RPMI8226 (cell line): ENCODE data around the gene NRARP.
A peak's percentile ranks its signal among the peaks of the same experiment; 100 is the strongest.
"Not testable (repeated sequence)": the region's sequence is repeated elsewhere in the genome, so short reads cannot be mapped to it uniquely, and the experiment has no call there.

Experiments
- DNase-seq: peaks from one replicate; pipeline ENCODE4 v3.0.0-alpha.2; 2015

Gene NRARP, protein sequence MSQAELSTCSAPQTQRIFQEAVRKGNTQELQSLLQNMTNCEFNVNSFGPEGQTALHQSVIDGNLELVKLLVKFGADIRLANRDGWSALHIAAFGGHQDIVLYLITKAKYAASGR

DNA sequence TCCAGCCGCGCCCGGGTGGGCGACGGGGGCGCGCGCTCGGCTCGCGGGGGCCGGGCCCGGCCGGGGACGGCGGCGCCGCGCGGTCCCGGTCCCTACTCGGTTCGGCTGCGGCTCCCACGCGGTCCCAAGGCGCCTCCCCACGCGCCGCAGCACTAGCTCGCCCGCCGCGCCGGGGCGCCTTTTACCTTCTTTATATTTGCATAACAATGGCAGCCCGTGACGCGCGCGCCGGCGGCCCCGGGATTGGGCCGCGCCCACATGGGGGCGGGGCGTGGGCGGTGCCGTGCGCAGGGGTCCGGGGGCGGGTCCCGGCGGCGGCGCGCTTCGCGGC is at the start of gene NRARP:
Gene NRARP (minus strand): TSS at position 154 of the 331 bp plus-strand sequence. CDS start 343 bp downstream, outside the sequence.
- peak; percentile 97 for DNase-seq

DNA sequence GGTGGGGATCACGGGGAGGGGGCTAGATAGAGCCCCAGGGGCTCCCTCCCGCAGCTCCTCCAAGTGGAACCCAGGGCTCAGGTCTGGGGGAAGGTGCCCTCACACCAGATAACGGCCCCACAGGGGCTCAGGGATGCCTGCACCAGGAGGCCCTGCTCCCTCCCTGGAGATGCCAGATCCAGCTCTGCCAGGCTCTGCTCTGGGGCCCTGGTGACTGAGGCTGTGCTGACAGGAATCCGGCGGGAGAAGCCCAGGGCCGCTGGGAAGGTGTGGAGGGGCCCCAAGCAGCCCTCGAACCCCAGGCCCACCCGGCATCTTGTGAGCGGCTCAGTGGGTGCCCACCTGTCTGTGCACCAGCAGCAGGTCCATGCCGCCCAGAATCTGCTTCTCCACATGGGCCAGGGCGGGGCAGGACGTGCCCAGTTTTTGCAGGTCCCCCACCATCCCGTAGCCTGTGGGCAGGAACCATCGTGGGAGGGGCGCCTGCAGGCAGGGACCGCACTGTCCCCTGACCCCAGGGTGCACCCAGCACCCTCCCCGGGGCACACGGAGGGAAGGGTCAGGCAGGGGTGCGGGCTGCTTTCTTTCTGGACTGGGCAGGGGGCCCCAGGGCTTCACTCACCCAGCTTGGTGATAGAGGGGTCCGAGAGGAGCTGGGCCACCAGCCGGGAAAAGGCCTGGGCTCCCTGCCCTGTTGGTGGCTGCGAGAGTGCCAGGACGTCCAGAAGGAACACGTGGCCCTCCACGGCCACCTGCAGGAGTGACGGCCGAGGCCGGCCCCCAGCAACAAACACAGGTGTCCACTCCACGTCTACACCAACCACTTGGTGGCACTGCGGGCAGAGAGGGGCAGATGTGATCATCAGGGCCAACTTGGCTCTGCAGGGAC is 48.9 kb upstream of the NRARP start:
- peak; percentile 67 for DNase-seq

DNA sequence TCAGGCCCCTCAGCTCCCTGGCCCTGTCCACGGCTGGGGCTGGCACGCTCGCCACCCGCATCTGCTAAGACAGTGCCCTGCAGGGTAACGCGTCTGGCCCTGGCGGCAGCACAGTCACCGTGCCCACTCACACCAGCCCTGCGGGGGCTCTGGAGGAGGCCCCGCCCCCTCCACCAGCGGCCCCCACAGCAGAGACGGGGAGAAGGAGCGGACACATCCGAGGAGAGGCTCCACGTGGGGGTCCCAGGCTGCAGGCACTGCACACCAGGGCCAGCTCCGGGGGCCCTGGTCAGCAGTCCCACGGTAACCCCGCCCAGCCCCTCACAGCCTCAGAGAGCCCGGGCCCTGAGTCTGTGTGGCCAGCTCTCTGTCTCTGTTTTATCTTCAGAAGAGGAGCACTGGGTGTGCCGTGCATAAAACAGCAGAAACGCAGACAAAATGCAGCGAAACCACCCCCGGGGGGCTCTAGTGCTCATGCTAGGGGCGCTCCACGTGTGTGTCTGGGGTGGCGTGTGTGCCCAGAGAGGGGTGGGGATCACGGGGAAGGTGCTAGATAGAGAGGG is 47.5 kb upstream of the NRARP start:
- peak; percentile 1 for DNase-seq

DNA sequence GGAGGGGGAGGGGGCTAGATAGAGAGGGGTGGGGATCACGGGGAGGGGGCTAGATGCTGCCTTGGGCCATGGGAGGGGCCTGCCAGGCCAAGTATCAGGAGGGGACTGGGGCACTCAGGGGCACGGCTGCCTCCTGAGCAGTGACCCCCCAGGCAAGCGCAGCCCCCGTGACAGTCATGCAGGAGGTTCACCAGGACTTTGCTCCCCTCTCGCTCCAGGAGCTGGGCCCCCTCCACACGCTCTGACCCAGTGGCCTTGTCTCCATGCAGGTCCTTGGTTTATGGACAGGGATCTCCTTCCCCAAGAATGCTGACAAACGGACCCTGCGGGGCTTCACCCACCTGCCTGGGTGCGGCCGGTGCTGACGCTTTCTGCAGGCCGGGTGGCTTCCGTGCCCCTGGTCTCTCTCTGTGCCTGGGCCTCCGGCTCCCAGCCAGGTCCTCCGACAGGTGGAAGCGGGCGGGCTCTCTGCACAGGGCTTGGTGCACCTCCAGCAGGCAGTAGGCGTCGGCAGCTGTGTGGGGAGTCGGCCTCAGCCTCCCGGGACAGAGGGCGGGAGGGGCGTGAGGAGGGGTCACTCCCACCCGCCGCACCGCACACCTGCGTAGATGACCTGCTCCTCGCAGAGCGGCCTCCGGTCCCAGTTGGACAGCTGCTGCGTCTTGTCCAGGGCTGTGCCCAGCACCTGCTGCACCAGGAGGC is 46.8 kb upstream of the NRARP start:
- peak; percentile 37 for DNase-seq

DNA sequence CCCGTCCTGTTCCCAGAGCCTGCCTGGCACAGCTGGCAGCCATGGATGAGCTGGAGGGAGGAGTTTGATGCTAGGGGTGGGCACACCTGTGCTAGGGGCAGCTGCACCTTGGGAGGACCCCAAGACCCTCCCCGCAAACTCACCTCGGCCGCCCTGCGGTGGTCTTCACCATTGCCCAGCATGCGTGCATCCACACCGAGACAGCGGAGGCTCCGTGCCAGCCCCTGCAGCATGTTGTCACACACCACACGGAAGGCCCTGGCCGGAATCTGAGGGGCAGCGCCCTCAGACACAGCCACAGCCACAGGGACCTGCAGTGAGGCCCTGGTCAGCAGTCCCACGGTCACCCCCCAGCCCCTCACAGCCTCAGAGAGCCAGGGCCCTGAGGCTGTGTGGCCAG is 45.9 kb upstream of the NRARP start:
- DNase-seq: no peak

DNA sequence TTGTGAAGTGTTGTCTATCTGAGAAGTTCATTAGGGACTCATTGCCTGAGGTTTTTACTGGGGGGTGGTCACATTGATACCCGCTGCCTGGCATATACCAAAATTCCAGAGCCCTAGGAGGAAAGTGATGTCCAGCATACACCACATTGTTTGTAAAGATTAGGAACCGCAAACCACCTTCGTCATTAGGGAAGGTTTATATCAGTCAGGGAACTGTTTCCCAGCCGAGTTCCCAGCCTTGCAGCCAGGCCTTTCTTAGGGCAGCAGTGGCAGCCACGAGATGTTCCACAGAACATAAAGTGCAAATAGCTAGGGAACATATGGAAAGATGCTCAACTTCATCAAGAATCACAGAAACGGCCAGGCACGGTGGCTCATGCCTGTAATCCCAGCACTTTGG is 40.4 kb upstream of the NRARP start:
- DNase-seq: peak; percentile 1

DNA sequence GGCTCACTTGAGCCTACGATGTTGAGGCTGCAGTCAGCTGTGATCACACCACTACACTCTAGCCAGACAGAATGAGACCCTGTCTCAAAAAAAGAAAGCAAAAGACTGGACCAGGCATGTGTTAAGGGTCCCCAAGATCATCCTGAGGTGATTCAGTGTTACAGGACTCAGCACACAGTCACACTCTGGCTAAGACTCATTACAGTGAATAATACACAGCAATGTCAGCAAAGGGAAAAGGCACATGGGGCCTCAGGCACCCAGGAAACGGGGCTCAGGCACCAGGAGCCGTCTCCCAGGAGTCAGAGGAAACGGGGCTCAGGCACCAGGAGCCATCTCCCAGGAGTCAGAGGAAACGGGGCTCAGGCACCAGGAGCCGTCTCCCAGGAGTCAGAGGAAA is 39.2 kb upstream of the NRARP start:
- peak; percentile 1 for DNase-seq

DNA sequence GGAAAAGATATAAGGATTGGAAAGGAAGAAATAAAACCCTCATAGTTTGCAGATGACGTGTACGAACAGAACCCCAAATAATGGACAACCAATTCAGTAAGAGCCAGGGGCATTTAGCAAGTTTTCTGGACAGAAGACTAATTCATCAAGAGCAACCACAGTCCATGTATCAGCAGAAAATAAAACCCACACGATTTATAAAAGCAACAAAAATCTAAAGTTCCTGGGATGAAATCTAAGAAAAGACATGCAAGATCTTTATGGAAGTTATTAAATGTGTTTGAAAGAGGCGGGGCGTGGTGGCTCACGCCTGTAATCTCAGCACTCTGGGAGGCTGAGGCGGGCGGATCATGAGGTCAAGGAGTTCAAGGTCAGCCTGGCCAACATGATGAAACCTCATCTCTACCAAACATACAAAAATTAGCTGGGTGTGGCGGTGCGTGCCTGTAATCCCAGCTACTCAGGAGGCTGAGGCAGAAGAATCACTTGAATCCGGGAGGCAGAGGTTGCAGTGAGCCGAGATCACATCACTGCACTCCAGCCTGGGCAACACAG is 37.9 kb upstream of the NRARP start:
- peak; percentile 1 for DNase-seq

DNA sequence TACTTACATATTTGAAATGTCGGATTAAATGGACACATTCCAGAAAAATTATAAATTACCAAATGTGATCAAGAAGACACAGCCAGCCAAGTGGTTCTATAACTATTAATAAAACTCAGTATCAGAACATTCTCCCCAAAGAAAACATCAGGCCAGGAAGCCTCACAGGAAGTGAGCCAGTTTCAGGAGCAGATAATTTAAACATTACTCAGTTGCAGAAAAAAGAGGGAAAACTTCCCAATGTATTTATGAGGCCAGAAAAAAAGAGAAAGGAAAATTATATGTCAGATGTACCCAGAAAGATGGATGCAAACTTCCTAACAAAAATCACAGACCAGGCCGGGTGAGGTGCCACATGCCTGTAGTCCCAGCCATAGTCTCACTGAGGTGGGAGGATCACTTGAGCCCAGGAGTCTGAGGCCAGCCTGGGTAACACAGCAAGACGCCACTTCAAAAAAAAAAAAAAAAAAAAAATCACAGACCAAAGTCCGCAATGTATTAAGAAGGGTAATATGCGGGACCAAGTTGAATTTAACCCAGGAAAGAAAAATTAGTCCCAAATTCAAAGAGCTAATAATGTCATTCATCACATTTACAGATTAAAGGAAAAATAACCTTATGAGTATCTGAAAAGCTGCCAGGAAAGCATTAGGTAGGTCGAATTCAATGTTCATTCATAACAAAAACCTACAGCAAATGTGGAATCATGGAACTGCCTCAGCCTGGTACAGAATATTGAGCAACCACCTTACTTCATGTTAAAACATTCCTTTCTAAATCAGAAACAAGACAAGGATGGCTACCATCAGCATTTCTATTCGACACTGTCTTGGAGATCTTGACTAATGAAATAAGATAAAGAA is 37.2 kb upstream of the NRARP start:
- peak; percentile 1 for DNase-seq

DNA sequence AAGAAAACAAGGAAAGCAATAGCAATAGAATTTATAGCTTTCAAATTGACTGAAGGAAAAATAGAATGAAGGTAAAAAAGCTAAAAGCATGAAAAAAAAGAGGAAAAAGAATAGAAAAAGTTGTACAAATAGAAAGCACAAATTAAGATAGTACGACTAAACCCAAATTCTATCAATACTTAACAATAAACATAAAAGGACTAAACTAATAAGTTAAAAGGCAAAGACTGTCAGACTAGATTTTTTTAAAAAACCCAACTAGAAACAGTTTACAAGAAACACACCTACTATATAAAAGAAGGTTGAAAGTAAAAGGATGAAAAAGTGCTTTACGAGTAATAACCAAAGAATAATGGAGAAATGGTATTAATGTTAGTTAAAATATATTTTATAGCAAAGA is 34.7 kb upstream of the NRARP start:
- DNase-seq: no peak

DNA sequence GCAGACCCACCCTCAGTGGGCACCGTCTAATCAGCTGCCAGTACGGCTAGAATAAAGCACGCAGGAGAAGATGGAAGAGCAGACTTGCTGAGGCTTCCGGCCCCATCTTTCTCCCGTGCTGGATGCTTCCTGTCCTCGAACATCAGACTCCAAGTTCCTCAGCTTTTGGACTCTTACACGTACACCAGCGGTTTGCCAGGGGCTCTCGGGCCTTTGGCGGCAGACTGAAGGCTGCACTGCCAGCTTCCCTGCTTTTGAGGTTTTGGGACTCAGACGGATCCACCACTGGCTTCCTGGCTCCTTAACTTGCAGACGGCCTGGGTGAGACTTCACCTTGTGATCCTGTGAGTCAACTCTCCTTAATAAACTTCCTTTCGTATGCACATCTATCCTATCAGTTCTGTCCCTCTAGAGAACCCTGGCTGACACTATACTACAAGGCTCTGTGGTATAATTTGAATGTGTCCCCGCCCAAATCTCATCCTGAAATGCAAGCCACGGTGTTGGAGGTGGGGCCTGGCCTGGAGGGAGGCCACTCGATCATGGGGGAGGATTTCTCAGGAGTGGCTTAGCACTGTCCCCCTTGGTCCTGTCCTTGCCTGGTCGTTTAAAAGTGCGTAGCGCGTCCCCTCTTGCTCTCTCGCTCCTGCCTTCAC is 31.1 kb upstream of the NRARP start:
- no peak for DNase-seq

DNA sequence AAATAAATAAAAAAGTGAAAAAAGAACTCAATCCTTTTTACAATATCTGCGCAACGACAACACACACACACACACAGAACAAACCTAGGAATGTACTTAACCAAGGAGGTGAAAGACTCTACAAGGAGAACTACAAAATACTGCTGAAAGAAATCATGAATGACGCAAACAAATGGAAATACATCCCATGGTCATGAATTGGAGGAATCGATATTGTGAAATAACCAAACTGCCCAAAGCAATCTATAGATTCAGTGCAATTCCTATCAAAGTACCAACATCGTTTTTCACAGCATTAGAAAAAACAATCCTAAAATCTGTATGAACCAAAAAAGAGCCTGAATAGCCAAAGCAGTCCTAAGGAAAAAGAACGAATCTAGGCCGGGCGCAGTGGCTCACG is 29.9 kb upstream of the NRARP start:
- no peak for DNase-seq

DNA sequence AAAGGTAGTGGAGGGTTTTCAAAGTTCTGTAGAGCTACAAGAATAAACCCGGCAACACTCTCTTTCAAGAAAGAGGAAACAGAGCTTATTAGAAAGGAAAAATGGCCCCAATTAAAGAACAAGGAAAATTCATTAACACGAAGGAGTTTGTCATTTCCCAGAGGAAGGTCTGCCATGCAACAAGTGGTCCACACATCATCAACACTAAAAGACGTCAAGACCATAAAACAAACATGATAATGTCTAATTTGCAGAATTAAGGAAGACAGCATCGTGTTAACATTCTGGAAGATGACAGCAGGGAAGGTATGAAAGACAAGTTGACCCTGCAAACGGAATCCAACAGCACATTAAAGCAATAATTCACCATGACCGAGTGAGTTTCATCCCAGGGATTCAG is 28.6 kb upstream of the NRARP start:
- DNase-seq: no peak

DNA sequence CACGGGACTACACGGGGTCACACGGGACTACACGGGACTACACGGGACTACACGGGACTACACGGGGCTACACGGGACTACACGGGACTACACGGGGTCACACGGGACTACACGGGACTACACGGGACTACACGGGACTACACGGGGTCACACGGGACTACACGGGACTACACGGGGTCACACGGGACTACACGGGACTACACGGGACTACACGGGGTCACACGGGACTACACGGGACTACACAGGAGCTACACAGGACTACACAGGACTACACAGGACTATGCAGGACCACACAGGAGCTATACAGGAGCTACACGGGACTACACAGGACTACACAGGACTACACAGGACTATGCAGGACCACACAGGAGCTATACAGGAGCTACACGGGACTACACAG is 27.5 kb upstream of the NRARP start:
- DNase-seq: not testable (repeated sequence)

DNA sequence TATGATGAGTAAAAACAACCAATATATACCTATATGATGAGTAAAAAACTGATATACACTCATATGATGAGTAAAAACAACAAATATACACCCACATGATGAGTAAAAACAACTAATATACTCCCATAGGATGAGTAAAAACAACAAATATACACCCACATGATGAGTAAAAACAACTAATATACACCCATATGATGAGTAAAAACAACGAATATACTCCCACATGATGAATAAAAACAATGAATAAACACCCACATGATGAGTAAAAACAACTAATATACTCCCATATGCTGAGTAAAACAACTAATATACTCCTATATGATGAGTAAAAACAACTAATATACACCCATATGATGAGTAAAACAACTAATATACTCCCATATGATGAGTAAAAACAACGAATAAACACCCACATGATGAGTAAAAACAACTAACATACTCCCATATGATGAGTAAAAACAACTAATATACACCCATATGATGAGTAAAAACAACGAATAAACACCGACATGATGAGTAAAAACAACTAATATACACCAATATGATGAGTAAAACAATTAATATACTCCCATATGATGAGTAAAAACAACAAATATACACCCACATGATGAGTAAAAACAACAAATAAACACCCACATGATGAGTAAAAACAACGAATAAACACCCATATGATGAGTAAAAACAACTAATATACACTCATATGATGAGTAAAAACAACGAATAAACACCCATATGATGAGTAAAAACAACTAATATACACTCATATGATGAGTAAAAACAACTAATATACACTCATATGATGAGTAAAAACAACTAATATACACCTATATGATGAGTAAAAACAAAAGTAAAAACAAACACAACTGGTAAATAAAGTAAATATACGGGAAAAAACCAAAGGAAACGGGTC is 25.8 kb upstream of the NRARP start:
- not testable (repeated sequence) for DNase-seq

DNA sequence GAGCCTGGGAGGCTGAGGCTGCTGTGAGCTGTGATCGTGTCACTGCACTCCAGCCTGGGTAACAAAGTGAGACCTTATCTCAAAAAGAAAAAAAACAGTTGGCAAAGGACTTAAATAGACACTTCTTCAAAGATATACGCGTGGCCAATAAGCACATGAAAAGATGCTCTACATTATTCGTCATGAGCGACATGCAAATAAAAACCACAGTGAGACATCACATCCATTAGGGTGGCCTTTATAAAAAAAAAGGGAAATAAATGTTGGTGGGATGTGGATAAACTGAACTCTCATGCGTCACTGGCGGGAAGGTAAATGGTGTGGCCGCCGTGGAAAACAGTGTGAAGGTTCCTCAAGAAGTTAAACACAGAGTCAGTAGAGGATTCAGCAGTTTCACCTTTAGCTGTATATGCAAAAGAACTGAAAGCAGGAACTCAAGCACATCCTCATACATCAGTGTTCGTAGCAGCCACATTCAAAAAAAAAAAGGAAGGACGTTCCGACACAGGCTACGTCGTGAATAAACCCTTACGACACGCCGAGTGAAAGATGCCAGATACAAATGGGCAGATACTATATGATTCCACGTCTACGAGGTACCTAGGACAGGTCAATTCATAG is 24.5 kb upstream of the NRARP start:
- DNase-seq: peak; percentile 68

DNA sequence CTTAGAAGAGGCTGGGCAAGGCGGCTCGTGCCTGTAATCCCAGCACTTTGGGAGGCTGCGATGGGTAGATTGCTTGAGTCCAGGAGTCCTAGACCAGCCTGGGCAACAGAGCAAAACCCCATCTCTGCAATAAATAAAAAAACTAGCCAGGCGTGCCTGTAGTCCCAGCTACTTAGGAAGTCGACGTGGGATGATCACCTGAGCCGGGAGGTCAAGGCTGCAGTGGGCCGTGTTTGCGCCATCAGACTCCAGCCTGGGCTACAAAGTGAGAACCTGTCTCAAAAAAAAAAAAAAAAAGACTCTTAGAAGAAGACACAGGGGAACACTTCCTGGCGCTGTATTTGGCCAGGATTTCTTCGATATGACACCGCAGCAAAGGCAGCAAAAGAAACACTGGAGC is 23.7 kb upstream of the NRARP start:
- DNase-seq: no peak

DNA sequence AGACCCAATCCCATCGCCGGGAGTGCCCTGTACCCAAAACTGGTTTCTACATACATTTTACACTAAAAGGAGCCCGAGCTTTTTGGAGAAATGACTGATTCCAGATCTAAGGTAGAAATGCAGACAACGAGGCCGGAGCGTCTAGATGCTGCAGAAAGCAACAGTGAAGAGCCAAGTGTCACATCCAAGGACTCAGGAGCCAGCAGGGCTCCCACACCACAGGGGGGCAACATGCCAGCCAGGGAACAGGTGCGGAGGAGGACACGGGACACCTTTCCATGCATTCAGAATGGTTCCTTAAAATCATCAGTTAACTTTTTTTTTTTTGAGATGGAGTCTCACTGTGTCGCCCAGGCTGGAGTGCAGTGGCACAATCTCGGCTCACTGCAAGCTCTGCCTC is 23.1 kb upstream of the NRARP start:
- DNase-seq: no peak

DNA sequence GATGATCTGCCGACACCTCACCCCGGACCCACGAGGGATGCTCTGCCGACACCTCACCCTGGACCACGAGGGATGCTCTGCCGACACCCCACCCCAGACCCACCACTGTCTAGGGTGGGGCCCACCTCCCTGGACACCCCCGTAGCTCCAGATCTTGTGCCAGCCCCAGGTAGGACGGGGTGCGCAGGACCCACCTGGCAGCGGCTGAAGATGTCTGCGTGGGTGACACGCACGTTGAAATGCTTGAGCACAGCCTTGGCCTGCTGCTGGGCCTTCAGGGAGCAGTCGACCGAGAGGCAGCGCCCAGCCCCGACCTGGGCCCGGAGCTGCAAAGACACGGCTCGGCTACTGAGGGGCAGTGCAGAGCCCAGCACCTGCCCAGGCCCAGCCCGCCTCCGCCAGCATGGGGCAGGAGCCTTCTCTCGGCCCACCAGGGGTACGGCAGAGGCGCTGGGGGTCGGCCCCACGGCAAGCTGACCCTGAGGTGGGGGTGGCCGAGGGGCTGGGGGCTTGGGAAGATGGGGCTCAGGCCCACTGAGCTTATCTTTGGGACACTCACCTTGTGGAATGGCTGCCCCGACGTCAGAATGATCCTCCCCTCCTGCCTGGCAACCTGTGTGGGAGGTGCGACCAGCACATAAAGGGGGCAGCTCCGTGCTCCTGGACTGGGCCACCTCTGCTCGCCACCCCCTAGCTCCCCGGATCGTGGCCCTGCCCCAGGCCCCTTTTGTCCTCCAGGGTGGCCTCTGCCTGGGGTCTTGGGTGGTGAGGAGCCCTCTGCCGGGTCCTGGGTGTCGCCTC is 21.7 kb upstream of the NRARP start:
- no peak for DNase-seq
